GM12873 (cell line): ENCODE results near the gene CLEC2D.

Experiments
- CTCF ChIP-seq: IDR thresholded peaks from 2 replicates; pipeline ENCODE4 v1.5.1; 2012; ENCODE audit warnings: low read depth, mild to moderate bottlenecking, moderate library complexity, low read length, control low read depth; ENCODE audit not compliant: insufficient read depth; ENCODE audit errors: missing control alignments

Gene CLEC2D

GRCh38 chr12:9636150-9636850, 33.2 kb upstream of the CLEC2D start:
- no peak for TF ChIP-seq CTCF

GRCh38 chr12:9636851-9637206, 32.7 kb upstream of the CLEC2D start:
- peak; percentile 13 for TF ChIP-seq CTCF

DNA sequence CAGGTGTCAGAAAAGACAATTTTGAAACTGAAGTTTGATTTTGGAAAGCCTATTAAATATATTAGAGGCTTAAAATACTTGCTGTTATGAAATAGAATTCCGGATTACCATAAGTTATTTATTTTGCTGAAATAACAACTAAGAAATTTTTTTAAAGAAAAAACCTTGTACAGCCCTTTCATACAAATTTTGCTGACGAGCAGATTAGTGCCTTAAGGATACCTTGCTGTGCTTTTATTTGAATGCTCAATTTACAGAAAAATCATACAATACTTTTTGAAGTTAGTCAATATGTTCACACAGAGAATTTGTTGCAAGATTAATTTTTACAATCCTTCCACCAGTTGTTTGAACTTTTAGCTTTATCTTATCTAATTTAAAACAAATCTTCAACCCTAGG, 29.5 kb upstream of the CLEC2D start:
- no peak for TF ChIP-seq CTCF

DNA sequence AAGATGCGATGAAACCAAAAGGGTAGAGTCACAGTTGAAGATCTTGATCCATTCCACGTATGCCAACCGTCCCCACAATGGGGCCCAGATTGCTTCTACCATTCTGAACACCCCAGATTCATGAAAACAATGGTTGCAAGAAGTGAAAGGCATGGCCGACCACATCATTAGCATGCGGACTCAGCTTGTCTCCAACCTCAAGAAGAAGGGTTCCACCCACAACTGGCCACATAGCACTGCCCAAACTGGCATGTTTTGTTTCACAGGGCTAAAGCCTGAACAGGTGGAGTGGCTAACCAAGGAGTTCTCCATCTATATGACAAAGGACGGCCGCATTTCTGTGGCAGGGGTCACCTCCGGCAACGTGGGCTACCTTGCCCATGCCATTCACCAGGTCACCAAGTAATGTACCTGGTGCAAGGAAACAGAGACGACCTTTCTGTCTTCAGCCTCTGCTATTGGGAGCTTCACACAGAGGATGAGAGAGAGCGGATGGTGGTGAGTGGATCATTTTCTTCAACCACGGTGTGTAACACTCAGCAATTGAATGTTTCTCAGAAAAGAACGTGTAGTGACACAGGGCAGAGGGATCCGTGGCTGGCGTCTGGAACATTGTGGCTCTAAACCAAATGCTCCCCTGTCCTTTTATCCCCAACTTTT, 26.8 kb upstream of the CLEC2D start:
- TF ChIP-seq CTCF: no peak

DNA sequence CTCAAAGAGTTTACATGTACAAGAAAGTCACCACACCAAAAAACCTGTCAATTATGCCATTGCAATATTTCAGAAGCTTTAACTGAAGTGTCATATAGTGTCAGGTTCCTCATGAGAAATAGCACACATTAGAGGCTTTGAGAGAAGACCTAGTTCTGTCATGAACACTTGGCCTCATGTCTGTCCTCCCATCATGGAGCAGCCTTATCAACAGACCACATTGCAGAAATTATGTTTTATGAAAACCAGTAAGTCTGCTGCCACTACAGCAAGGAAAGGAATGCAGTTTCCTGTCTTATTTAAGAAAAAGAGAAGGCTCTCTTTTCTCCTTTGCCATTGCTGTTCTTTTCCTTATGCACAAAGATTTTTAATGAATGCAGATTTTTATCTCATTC, 26.2 kb upstream of the CLEC2D start:
- TF ChIP-seq CTCF: no peak

GRCh38 chr12:9646794-9647781, 22.4 kb upstream of the CLEC2D start:
- TF ChIP-seq CTCF: no peak

DNA sequence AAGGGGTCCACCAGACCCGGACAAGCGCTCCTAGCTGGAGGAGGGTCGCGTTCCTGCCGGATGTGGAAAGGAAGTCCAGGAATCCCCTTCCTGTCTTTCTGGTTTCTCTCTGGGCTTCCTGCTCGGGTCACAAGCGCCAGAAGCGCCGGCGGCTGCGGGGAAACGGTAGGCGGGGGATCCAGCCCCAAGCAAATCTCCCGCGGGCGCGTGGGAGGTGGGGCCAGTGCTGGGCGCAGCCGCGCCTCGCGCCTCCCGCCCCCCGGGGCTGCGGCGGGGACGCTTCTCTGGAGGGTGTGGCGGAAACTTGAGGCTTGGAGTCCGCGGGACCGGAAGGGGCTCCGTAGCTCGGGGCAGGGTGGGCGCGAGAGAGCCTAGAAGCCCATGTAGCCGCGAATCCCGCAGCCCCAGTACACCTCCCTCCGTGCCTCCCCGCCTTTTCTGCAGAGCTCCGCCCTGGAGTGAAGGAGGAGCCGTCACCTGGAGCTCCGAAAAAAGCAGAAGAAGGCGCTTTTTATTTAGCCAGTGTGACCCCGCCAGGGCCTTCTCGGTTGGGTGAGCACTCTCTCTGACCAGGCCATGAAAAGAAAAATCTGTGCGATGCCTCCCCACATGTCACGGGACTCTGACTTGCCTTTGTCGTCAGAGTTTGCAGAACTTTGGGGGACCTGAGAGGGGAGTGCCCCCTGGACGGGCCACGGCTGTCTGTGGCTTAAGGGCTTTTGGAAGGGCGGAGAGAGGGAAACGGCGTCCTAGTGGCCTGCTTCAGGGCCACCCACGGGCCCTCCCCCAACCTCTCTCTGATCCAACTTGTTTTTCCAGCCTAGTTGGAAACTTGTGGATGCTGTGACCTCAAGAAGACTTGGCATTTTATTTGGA, 21.4 kb upstream of the CLEC2D start:
- no peak for TF ChIP-seq CTCF
